Mucosa of descending colon (tissue), 3 donors: Measurements from ENCODE around the gene SHISAL1. TPM values are rescaled to one million over a fixed set of nuclear protein-coding genes. Genes with fewer than 3 reads are reported as not detected.
"Not testable (repeated sequence)": the region's sequence is repeated elsewhere in the genome, so short reads cannot be mapped to it uniquely, and the experiment has no call there.

Experiments used
- ATAC-seq: fragments of 200-7000 bp; cut with Tn5 transposase; one replicate; pipeline ENCODE4 v1.9.1; 2020; ENCODE audit warnings: mild to moderate bottlenecking, moderate library complexity
- DNase-seq, 3 donors: peaks; one replicate each; pipeline ENCODE4 v3.0.0-alpha.2; 2020
- H3K36me3 ChIP-seq: fragments of 200-600 bp; one replicate; pipeline ENCODE4 v1.8.0; 2021; ENCODE audit warnings: low read depth, mild to moderate bottlenecking
- H3K4me1 ChIP-seq: fragments of 200-600 bp; one replicate; pipeline ENCODE4 v1.8.0; 2021; ENCODE audit warnings: low read depth, mild to moderate bottlenecking
- H3K4me3 ChIP-seq: fragments of 200-600 bp; one replicate; pipeline ENCODE4 v1.8.0; 2021; ENCODE audit warnings: mild to moderate bottlenecking
- H3K9me3 ChIP-seq: fragments of 200-600 bp; one replicate; pipeline ENCODE4 v1.8.0; 2021; ENCODE audit warnings: mild to moderate bottlenecking
- CTCF ChIP-seq: fragments of 200-600 bp; IDR thresholded peaks from one replicate; pipeline ENCODE4 v1.8.0; 2022; ENCODE audit warnings: antibody characterized with exemption, mild to moderate bottlenecking
- intact Hi-C, 2 donors: fragments of 100-400 bp; cut with DNase I in 1 of 2; cut with micrococcal nuclease in 1 of 2; formaldehyde crosslinking; loops; one replicate each; pipeline versions ENCODE4 v1.11.0 to v1.11.1; 2022; cut with DNase I, micrococcal nuclease
- total RNA-seq, 3 donors: library from RNA; stranded (reverse); fragmentation: NEBNext Ultra II Directional in 2 of 3; extraction: Animal tissue kit (Norgen Biotek cat#: 25700) in 2 of 3; gene quantifications; one replicate each; pipeline versions ENCODE4 v1.2.1 to v1.2.4, GENCODE V29; 2021 to 2023
- donor health status: DM: no; HTN: no; CAD: no; lungs with moderate emphysema.
- donor health status: DM: no; HTN: no; CAD: no.
- donor health status: DM: no; HTN: yes; CAD: no.

Gene SHISAL1
- total RNA-seq, 3 donors from 2014 or later: 0.38 to 34.3 (median 1.1) TPM

- H3K4me1 ChIP-seq: no peaks in the 10 kb centered on the region
- no peak for TF ChIP-seq CTCF
- no peaks in the 10 kb centered on the region for H3K36me3 ChIP-seq
- DNase-seq: no peak
- no peaks in the 10 kb centered on the region for H3K9me3 ChIP-seq
- no peak for ATAC-seq
- H3K4me3 ChIP-seq: no peak overlapping the region
- intact Hi-C loops: no loop called here
These were observed 68.4 kb downstream of the SHISAL1 start for GRCh38 chr22:44244265-44244822.

GRCh38 chr22:44243761-44244160 lies 69.0 kb downstream of the SHISAL1 start:
- no peak for DNase-seq

GRCh38 chr22:44242946-44243724 lies 69.6 kb downstream of the SHISAL1 start:
- Histone ChIP-seq H3K4me1 (no peaks in the 10 kb centered on the region), H3K9me3 (no peaks in the 10 kb centered on the region), H3K36me3 (no peaks in the 10 kb centered on the region), H3K4me3 (no peak overlapping the region)
- ATAC-seq (no peak), DNase-seq (no peak)
- no peak for TF ChIP-seq CTCF
- intact Hi-C loops: no loop called here

More at GRCh38 chr22:44243761-44244160, 69.0 kb downstream of the SHISAL1 start:
- intact Hi-C loops: no loop called here
- Histone ChIP-seq H3K36me3 (no peaks in the 10 kb centered on the region), H3K4me1 (no peaks in the 10 kb centered on the region), H3K4me3 (no peak overlapping the region), H3K9me3 (no peaks in the 10 kb centered on the region)
- no peak for ATAC-seq
- TF ChIP-seq CTCF: no peak

- not testable (repeated sequence) for DNase-seq, ATAC-seq
These were observed 71.6 kb downstream of the SHISAL1 start for GRCh38 chr22:44241121-44241520.

GRCh38 chr22:44237290-44237689 lies 75.5 kb downstream of the SHISAL1 start:
- Histone ChIP-seq H3K4me1 (no peaks in the 10 kb centered on the region), H3K36me3 (no peaks in the 10 kb centered on the region), H3K4me3 (no peak overlapping the region), H3K9me3 (no peaks in the 10 kb centered on the region)
- intact Hi-C loops: no loop called here
- DNase-seq: no peak
- no peak for ATAC-seq
- no peak for TF ChIP-seq CTCF

More at GRCh38 chr22:44241121-44241520, 71.6 kb downstream of the SHISAL1 start:
- H3K4me3 ChIP-seq, H3K9me3 ChIP-seq, intact Hi-C loops, H3K4me1 ChIP-seq, H3K36me3 ChIP-seq: not testable (repeated sequence)

GRCh38 chr22:44234372-44234771 lies 78.4 kb downstream of the SHISAL1 start:
- DNase-seq, H3K36me3 ChIP-seq, H3K4me3 ChIP-seq, H3K4me1 ChIP-seq, intact Hi-C loops, H3K9me3 ChIP-seq, ATAC-seq: not testable (repeated sequence)
